ENCODE data around the gene TMEM247. TPM values are rescaled to one million over a fixed set of nuclear protein-coding genes. Genes with fewer than 3 reads are reported as not detected.

TMEM247 gene
- total RNA-seq, 1 experiment from 2014 or later, result not detected

DNA sequence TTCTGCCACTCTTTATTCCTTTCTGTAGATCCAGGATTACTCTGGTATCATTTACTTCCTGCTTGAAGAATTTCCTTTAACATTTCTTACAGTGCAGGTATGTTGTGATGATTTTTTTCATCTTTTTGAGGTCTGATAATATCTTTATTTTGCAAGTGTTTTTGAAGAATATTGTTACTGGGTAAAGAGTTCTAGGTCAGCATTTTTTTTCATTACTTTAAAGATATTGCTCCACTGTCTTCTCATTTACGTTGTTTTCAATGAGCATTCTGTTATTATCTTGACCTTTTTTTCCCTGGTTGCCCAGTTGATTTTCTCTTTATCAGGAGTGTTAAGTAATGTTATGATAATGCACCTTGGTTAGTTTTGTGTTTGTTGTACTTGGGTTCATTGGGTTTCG, 31.7 kb upstream of the TMEM247 start:
- H2BK12ac ChIP-seq (ENCODE audit: insufficient read length, low read depth, low read length), result no peak overlapping the region
- no peak overlapping the region for H2BK20ac ChIP-seq (ENCODE audit: low read depth, low read length, poor library complexity, severe bottlenecking)
- H3K23me2 ChIP-seq (ENCODE audit: insufficient read length, low read depth, low read length, poor library complexity, severe bottlenecking), result no peaks in the 10 kb centered on the region
- no peak overlapping the region for H3K56ac ChIP-seq (ENCODE audit: insufficient read length, low read depth, low read length)
- no CpG with 5 or more reads among the region's 2 CpGs for WGBS (ENCODE audit: extremely low coverage, insufficient read length, low lambda C conversion rate)
- H3K27me3 ChIP-seq (ENCODE audit: insufficient read depth, low read length), result no peaks in the 10 kb centered on the region; the same call in 1 of the 2 replicates
- Mint-ChIP-seq H3K36me3 (ENCODE audit: insufficient read depth in 1 of 3, low read depth in 3 of 3) (no peaks in the 10 kb centered on the region), H3K4me3 (no peak overlapping the region), H3K27me3 (ENCODE audit: low read depth) (peaks cover 6% of the 10 kb centered on the region), H3K4me1 (no peaks in the 10 kb centered on the region), H3K9me3 (peaks cover 0 to 4% of the 10 kb centered on the region in 2 experiments; a peak in 2 of 5 replicates), H3K27ac (no peak overlapping the region)
- no peak overlapping the region for H3K4me2 ChIP-seq (ENCODE audit: insufficient read depth, insufficient read length, low read length)
- no peak overlapping the region for H3K4ac ChIP-seq (ENCODE audit: low read depth, low read length)
- H3K14ac ChIP-seq (ENCODE audit: insufficient read depth, low read length), result no peak overlapping the region
- no peak overlapping the region for H3K9ac ChIP-seq (ENCODE audit: extremely low read depth, insufficient read length, low read length)
- H3K79me1 ChIP-seq (ENCODE audit: insufficient read depth, low read depth, low read length, poor library complexity, severe bottlenecking), result no peaks in the 10 kb centered on the region
- H4K91ac ChIP-seq (ENCODE audit: insufficient read length, low read depth, low read length), result no peak overlapping the region
- DNase-seq, result no peak
- no peak overlapping the region for H3K18ac ChIP-seq (ENCODE audit: insufficient read length, low read depth, low read length)
- H3T11ph ChIP-seq (ENCODE audit: low read length), result no peak overlapping the region
- H3K9me3 ChIP-seq (ENCODE audit: control insufficient read depth, low read depth, low read length), result no peaks in the 10 kb centered on the region
- no peak overlapping the region for H2AK5ac ChIP-seq (ENCODE audit: insufficient read length, low read length)
- no peak overlapping the region for H2BK5ac ChIP-seq (ENCODE audit: insufficient read length, low read length)
- H2BK120ac ChIP-seq (ENCODE audit: low read depth, low read length, poor library complexity, severe bottlenecking), result no peak overlapping the region
- no peaks in the 10 kb centered on the region for H3K4me1 ChIP-seq (ENCODE audit: insufficient read depth, low read length)
- no peaks in the 10 kb centered on the region for H3K79me2 ChIP-seq (ENCODE audit: insufficient read depth, low read length)
- no peaks in the 10 kb centered on the region for H4K20me1 ChIP-seq (ENCODE audit: control insufficient read depth, insufficient read depth, insufficient read length)
- no peak overlapping the region for H3K27ac ChIP-seq (ENCODE audit: insufficient read length, low read depth, low read length)
- H2BK15ac ChIP-seq (ENCODE audit: low read depth, low read length), result no peak overlapping the region
- TF ChIP-seq, protein P1, sequence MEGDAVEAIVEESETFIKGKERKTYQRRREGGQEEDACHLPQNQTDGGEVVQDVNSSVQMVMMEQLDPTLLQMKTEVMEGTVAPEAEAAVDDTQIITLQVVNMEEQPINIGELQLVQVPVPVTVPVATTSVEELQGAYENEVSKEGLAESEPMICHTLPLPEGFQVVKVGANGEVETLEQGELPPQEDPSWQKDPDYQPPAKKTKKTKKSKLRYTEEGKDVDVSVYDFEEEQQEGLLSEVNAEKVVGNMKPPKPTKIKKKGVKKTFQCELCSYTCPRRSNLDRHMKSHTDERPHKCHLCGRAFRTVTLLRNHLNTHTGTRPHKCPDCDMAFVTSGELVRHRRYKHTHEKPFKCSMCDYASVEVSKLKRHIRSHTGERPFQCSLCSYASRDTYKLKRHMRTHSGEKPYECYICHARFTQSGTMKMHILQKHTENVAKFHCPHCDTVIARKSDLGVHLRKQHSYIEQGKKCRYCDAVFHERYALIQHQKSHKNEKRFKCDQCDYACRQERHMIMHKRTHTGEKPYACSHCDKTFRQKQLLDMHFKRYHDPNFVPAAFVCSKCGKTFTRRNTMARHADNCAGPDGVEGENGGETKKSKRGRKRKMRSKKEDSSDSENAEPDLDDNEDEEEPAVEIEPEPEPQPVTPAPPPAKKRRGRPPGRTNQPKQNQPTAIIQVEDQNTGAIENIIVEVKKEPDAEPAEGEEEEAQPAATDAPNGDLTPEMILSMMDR (conservative IDR thresholded peaks at IDR 0.05), result no peak
- no peak overlapping the region for H4K8ac ChIP-seq (replicated peaks; ENCODE audit: insufficient read length, low read depth, low read length)
- H3K23ac ChIP-seq (ENCODE audit: insufficient read length, low read depth, low read length), result no peak overlapping the region
- no peak overlapping the region for H2AFZ ChIP-seq (ENCODE audit: low read length)
- H4K5ac ChIP-seq (ENCODE audit: insufficient read length, low read depth, low read length), result no peak overlapping the region

Data from H9 (cell line).